Measurements from ENCODE around the gene SFXN2. TPM values are rescaled to one million over a fixed set of nuclear protein-coding genes. Genes with fewer than 3 reads are reported as not detected.
A peak's percentile ranks its signal among the peaks of the same experiment; 100 is the strongest.
"Not testable (repeated sequence)": the region's sequence is repeated elsewhere in the genome, so short reads cannot be mapped to it uniquely, and the experiment has no call there.

SFXN2 gene
- total RNA-seq, 2 donors from 2014 or later, result 9.7 to 27.6 TPM

GRCh38 chr10:102712089-102712488, 2.3 kb upstream of the SFXN2 start:
- no peak for TF ChIP-seq CTCF (IDR thresholded peaks at IDR 0.05)
- H3K4me1 ChIP-seq, result peaks cover 5% of the 10 kb centered on the region
- no peak overlapping the region for H3K9ac ChIP-seq (ENCODE audit: low read depth in 2 of 2, low read length in 2 of 2)
- intact Hi-C loops (cut with DNase I), result no loop called here
- H3K4me3 ChIP-seq, result no peak overlapping the region
- DNase-seq, result no peak
- H3K36me3 ChIP-seq, result no peaks in the 10 kb centered on the region
- H3K9me3 ChIP-seq, result no peaks in the 10 kb centered on the region
- no peak overlapping the region for H3K27ac ChIP-seq
- no peaks in the 10 kb centered on the region for H3K27me3 ChIP-seq

GRCh38 chr10:102712843-102713538, 1.4 kb upstream of the SFXN2 start:
- peak overlapping the region; percentile 84 to 90 for H3K9ac ChIP-seq (ENCODE audit: low read depth in 2 of 2, low read length in 2 of 2)
- TF ChIP-seq CTCF (IDR thresholded peaks at IDR 0.05), result no peak
- H3K27me3 ChIP-seq, result no peaks in the 10 kb centered on the region
- peak overlapping the region; percentile 78 for H3K4me3 ChIP-seq
- H3K36me3 ChIP-seq, result no peaks in the 10 kb centered on the region
- peak overlapping the region; percentile 63 for H3K27ac ChIP-seq
- no peak for DNase-seq
- intact Hi-C loops (cut with DNase I), result no loop called here
- no peaks in the 10 kb centered on the region for H3K9me3 ChIP-seq
- H3K4me1 ChIP-seq, result peaks cover 5% of the 10 kb centered on the region

- Histone ChIP-seq H3K36me3 (no peaks in the 10 kb centered on the region), H3K9me3 (no peaks in the 10 kb centered on the region), H3K9ac (ENCODE audit: low read depth in 2 of 2, low read length in 2 of 2) (peak overlapping the region; percentile 84 to 90), H3K4me3 (peak overlapping the region; percentile 78), H3K4me1 (peaks cover 5% of the 10 kb centered on the region), H3K27ac (peak overlapping the region; percentile 63), H3K27me3 (no peaks in the 10 kb centered on the region)
- TF ChIP-seq CTCF (IDR thresholded peaks at IDR 0.05), result no peak
- intact Hi-C loops (cut with DNase I), result no loop called here
- no peak for DNase-seq
Measured at GRCh38 chr10:102713539-102713813, 960 bp upstream of the SFXN2 start.

GRCh38 chr10:102713814-102714620, 419 bp upstream of the SFXN2 start, which contains the start of gene ARL3:
ARL3 (minus strand) TSS chr10:102714397; CDS start chr10:102714275, 122 bp downstream.
- peak; percentile 98 for DNase-seq
- peaks cover 5% of the 10 kb centered on the region for H3K4me1 ChIP-seq

GRCh38 chr10:102715880-102716279, 1.4 kb downstream of the SFXN2 start:
- Histone ChIP-seq H3K4me1 (peaks cover 5% of the 10 kb centered on the region), H3K9me3 (no peaks in the 10 kb centered on the region), H3K27me3 (no peaks in the 10 kb centered on the region), H3K9ac (ENCODE audit: low read depth in 2 of 2, low read length in 2 of 2) (no peak overlapping the region), H3K4me3 (no peak overlapping the region), H3K36me3 (no peaks in the 10 kb centered on the region), H3K27ac (no peak overlapping the region)
- DNase-seq, result no peak
- intact Hi-C loops (cut with DNase I), result no loop called here
- no peak for TF ChIP-seq CTCF (IDR thresholded peaks at IDR 0.05)

More at GRCh38 chr10:102713814-102714620, 419 bp upstream of the SFXN2 start, which contains the start of gene ARL3:
- Histone ChIP-seq H3K36me3 (no peaks in the 10 kb centered on the region), H3K27ac (peak within 1 kb of the TSS; percentile 63), H3K9me3 (no peaks in the 10 kb centered on the region), H3K4me3 (peak within 1 kb of the TSS; percentile 78), H3K27me3 (no peaks in the 10 kb centered on the region), H3K9ac (ENCODE audit: low read depth in 2 of 2, low read length in 2 of 2) (peak within 1 kb of the TSS; percentile 84 to 90)
- intact Hi-C loops (cut with DNase I), result no loop called here
- peak; percentile 16 for TF ChIP-seq CTCF (IDR thresholded peaks at IDR 0.05)

- intact Hi-C loops (cut with DNase I); H3K4me3 ChIP-seq; H3K4me1 ChIP-seq; H3K9me3 ChIP-seq; H3K27ac ChIP-seq; H3K36me3 ChIP-seq; H3K27me3 ChIP-seq; DNase-seq; H3K9ac ChIP-seq (ENCODE audit: low read depth in 2 of 2, low read length in 2 of 2): not testable (repeated sequence)
Measured at GRCh38 chr10:102716900-102717565, 2.6 kb downstream of the SFXN2 start.
